Mesenchymal stem cell (in vitro differentiated cells and primary cell): Measurements from ENCODE around the gene STAC.

ENCODE experiments used
- DNase-seq: peaks from one replicate; pipeline ENCODE4 v3.0.0-alpha.2; 2013
- H2AFZ ChIP-seq: one replicate; pipeline ENCODE4 v1.6.1; 2013; ENCODE audit warnings: low read depth, mild to moderate bottlenecking, control low read depth, inconsistent platforms, low read length, moderate library complexity
- H2AK5ac ChIP-seq: 2 replicates; pipeline ENCODE4 v1.6.1; 2013; ENCODE audit warnings: low read length, moderate library complexity, mild to moderate bottlenecking, inconsistent platforms; ENCODE audit not compliant: severe bottlenecking
- H2BK120ac ChIP-seq: one replicate; pipeline ENCODE4 v1.6.1; 2013; ENCODE audit warnings: low read depth, mild to moderate bottlenecking, inconsistent platforms, low read length, moderate library complexity
- H2BK12ac ChIP-seq, 2 experiments: one replicate each; pipeline ENCODE4 v1.6.1; 2013; ENCODE audit warnings: inconsistent platforms in 2 of 2, low read length in 2 of 2, mild to moderate bottlenecking in 2 of 2, moderate library complexity in 2 of 2, control low read depth in 1 of 2
- H2BK15ac ChIP-seq: one replicate; pipeline ENCODE4 v1.6.1; 2013; ENCODE audit warnings: mild to moderate bottlenecking, low read depth, inconsistent platforms; ENCODE audit not compliant: poor library complexity, severe bottlenecking
- H2BK5ac ChIP-seq: 2 replicates; pipeline ENCODE4 v1.6.1; 2013; ENCODE audit warnings: low read depth, mild to moderate bottlenecking, low read length, control low read depth, inconsistent platforms; ENCODE audit not compliant: poor library complexity, severe bottlenecking
- H3K14ac ChIP-seq, 2 experiments: one replicate each; pipeline ENCODE4 v1.6.1; 2013; ENCODE audit warnings: inconsistent platforms in 2 of 2, low read length in 2 of 2, control low read depth in 1 of 2, mild to moderate bottlenecking in 1 of 2, moderate library complexity in 1 of 2
- H3K18ac ChIP-seq, 2 experiments: one replicate each; pipeline ENCODE4 v1.6.1; 2013; ENCODE audit warnings: inconsistent platforms in 2 of 2, low read length in 2 of 2, control low read depth in 1 of 2, low read depth in 1 of 2, mild to moderate bottlenecking in 1 of 2
- H3K23ac ChIP-seq, 2 experiments: one replicate each; pipeline ENCODE4 v1.6.1; 2013; ENCODE audit warnings: inconsistent platforms in 2 of 2, low read length in 2 of 2, mild to moderate bottlenecking in 2 of 2, moderate library complexity in 2 of 2, control low read depth in 1 of 2
- H3K27ac ChIP-seq: 2 replicates; pipeline ENCODE4 v1.5.1; 2013; ENCODE audit warnings: mild to moderate bottlenecking, moderate library complexity, low read length, control low read depth, inconsistent platforms; ENCODE audit not compliant: poor library complexity, severe bottlenecking
- H3K27me3 ChIP-seq, 2 experiments: 2 replicates each; pipeline versions ENCODE4 v1.6.1 to v1.7.0; 2013; ENCODE audit warnings: low read length in 2 of 2, mild to moderate bottlenecking in 2 of 2, moderate library complexity in 2 of 2, control low read depth in 1 of 2, inconsistent platforms in 1 of 2; ENCODE audit not compliant: control insufficient read depth in 1 of 2, insufficient read depth in 1 of 2
- H3K36me3 ChIP-seq, 2 experiments: 2 replicates each; pipeline versions ENCODE4 v1.6.1 to v1.7.0; 2013; ENCODE audit warnings: low read length in 2 of 2, control low read depth in 1 of 2, inconsistent platforms in 1 of 2, low read depth in 1 of 2, mild to moderate bottlenecking in 1 of 2; ENCODE audit not compliant: insufficient read depth in 2 of 2, control insufficient read depth in 1 of 2
- H3K4ac ChIP-seq, 2 experiments: one replicate each; pipeline ENCODE4 v1.6.1; 2013; ENCODE audit warnings: inconsistent platforms in 2 of 2, low read length in 2 of 2, mild to moderate bottlenecking in 2 of 2, moderate library complexity in 2 of 2, control low read depth in 1 of 2, low read depth in 1 of 2
- H3K4me1 ChIP-seq: 2 replicates; pipeline ENCODE4 v1.6.1; 2013; ENCODE audit warnings: low read depth, low read length, control low read depth; ENCODE audit not compliant: control insufficient read depth, insufficient read depth
- H3K4me2 ChIP-seq: 2 replicates; pipeline ENCODE4 v1.6.1; 2013; ENCODE audit warnings: low read length, mild to moderate bottlenecking, inconsistent platforms; ENCODE audit not compliant: poor library complexity, severe bottlenecking
- H3K4me3 ChIP-seq, 2 experiments: 2 replicates each; pipeline versions ENCODE4 v1.5.1 to v1.7.0; 2013; ENCODE audit warnings: low read length in 2 of 2, mild to moderate bottlenecking in 2 of 2, control low read depth in 1 of 2, low read depth in 1 of 2; ENCODE audit not compliant: insufficient read depth in 1 of 2
- H3K79me1 ChIP-seq: replicated peaks from 2 replicates; pipeline ENCODE4 v1.6.1; 2013; ENCODE audit warnings: mild to moderate bottlenecking, control low read depth, low read length, inconsistent platforms; ENCODE audit not compliant: poor library complexity, severe bottlenecking
- H3K9ac ChIP-seq: 2 replicates; pipeline ENCODE4 v1.7.0; 2013; ENCODE audit warnings: mild to moderate bottlenecking, low read length, moderate library complexity
- H3K9me3 ChIP-seq: 2 replicates; pipeline ENCODE4 v1.7.0; 2013; ENCODE audit warnings: mild to moderate bottlenecking, low read length; ENCODE audit not compliant: control insufficient read depth
- H4K8ac ChIP-seq: one replicate; pipeline ENCODE4 v1.6.1; 2013; ENCODE audit warnings: inconsistent platforms, mild to moderate bottlenecking, low read length, moderate library complexity
- H4K91ac ChIP-seq: one replicate; pipeline ENCODE4 v1.6.1; 2013; ENCODE audit warnings: mild to moderate bottlenecking, low read length, inconsistent platforms
- WGBS: methylation state at CpG from one replicate; pipeline ENCODE4 v1.1.7; 2013; ENCODE audit warnings: mixed read lengths; 5-methylcytosine and 5-hydroxymethylcytosine counted together

STAC gene

DNA sequence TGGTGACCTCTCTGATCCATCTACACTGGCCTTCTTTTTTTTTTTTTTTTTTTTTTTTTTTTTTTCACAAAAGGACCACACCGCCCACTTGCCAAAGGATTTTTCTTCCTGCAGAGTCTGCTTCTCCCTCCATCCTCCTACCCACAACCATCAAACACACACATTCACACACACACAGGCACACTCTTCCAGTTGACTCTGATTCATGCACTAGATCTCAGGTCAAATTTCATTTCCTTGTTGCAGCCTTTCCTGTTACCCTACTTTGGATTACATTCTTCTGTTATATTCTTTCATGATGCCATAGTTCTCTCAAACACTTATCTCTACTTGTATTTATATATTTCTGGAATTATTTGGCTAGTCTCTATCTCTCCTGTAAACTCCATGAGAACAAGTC lies 133.9 kb downstream of the STAC start:
- Histone ChIP-seq H2BK120ac (no peak overlapping the region), H2BK5ac (no peak overlapping the region), H4K8ac (no peak overlapping the region), H3K14ac (no peak overlapping the region), H3K79me1 (no peaks in the 10 kb centered on the region), H3K9me3 (no peaks in the 10 kb centered on the region), H2BK15ac (no peak overlapping the region), H3K4ac (no peak overlapping the region), H3K4me2 (no peak overlapping the region), H3K9ac (no peak overlapping the region), H3K4me1 (no peaks in the 10 kb centered on the region), H3K27ac (no peak overlapping the region), H3K27me3 (no peaks in the 10 kb centered on the region), H3K18ac (no peak overlapping the region), H2AK5ac (no peak overlapping the region), H3K4me3 (no peak overlapping the region), H2AFZ (no peak overlapping the region), H4K91ac (no peak overlapping the region), H3K23ac (no peak overlapping the region), H3K36me3 (no peaks in the 10 kb centered on the region), H2BK12ac (no peak overlapping the region)
- no peak for DNase-seq
- WGBS, result 94% methylated on average over 1 of the region's 1 CpG

DNA sequence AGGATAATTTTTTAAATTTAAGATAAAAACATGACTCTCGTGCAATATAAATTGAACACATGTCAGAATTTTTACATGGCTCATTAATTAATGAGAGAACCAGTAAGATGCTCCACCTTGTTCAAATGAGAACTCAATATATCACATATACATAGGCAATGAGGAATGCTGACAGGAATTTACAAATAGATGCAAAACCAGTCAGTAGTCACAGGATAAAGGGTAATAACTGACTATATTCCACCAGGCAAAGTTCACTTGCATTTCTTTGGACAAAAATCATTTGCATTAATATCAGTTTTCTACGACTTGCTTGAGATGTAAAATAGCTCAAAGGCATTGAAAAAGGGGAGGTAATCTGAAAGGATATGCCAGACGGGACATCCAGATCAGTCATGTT lies 139.4 kb downstream of the STAC start:
- no peak overlapping the region for H3K4me3 ChIP-seq
- H3K36me3 ChIP-seq, result no peaks in the 10 kb centered on the region
- no peak overlapping the region for H3K4me2 ChIP-seq
- H3K4me1 ChIP-seq, result no peaks in the 10 kb centered on the region
- no peak overlapping the region for H2AFZ ChIP-seq
- no peaks in the 10 kb centered on the region for H3K79me1 ChIP-seq
- H4K91ac ChIP-seq, result no peak overlapping the region
- H3K4ac ChIP-seq, result no peak overlapping the region
- no peak overlapping the region for H3K9ac ChIP-seq
- no peaks in the 10 kb centered on the region for H3K27me3 ChIP-seq
- no peak overlapping the region for H2BK5ac ChIP-seq
- H2BK12ac ChIP-seq, result no peak overlapping the region
- no peak overlapping the region for H3K23ac ChIP-seq
- no peak overlapping the region for H4K8ac ChIP-seq
- no peak overlapping the region for H3K14ac ChIP-seq
- no CpG with 5 or more reads among the region's 3 CpGs for WGBS
- no peak overlapping the region for H3K27ac ChIP-seq
- no peak overlapping the region for H3K18ac ChIP-seq
- H3K9me3 ChIP-seq, result no peaks in the 10 kb centered on the region
- DNase-seq, result no peak
- no peak overlapping the region for H2BK120ac ChIP-seq
- no peak overlapping the region for H2BK15ac ChIP-seq
- H2AK5ac ChIP-seq, result no peak overlapping the region

DNA sequence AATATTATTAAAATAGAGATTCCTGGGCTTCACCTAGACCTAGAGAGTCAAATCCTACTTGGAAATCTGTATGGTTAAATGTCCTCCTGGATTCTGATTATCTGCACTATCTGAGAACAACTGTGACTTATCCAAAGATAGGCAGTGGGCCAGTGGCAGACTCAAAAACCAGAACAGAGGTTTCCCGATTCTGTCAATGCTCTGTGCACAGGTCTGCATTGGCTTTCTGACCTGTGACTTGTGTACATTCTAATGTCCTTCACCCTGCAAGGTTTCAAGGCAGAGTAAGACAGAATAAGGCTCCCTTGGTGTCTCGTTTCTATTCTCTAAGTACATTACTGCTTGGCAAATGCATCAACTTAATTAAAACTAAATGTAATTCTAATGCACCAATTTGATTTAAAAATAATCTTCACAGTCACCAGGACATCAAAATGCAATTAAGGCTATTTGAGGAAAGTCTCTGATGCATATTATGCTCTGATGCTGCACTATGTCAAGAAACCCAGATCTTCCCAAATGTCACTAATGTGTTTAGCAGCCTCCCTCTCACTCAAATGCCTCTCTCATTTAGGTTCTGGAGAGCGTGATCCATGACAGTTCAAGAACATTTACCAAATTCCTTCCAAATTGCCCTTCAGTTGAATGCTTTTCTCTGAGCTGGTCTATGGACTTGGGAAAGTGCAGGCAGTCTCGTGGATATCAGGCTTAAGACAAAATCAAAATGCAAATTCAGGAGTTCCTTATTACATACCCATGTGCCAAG lies 140.1 kb downstream of the STAC start:
- Histone ChIP-seq H3K23ac (no peak overlapping the region), H2BK5ac (no peak overlapping the region)
- no peak for DNase-seq

DNA sequence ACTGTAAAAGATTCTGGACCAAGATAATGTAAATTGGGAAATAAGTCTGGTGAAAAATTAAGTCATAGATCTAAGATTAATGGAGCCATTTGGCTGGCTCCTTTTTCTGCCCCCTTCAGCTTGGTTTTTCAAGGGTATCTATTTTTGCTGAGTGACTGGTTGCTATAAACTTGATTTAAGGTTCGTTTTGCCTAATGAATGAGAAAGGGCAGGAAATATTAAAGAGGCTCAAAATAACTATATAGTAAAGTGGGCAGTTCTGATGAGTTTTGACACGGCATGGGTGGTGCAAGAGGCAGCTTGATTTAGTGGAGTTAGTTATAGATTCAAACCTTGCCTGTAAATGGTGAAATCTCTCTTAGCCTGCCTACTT lies 140.7 kb downstream of the STAC start:
- H3K27ac ChIP-seq, result no peak overlapping the region
- no peak overlapping the region for H2AK5ac ChIP-seq
- no peaks in the 10 kb centered on the region for H3K79me1 ChIP-seq
- no peak overlapping the region for H3K4me3 ChIP-seq
- no peak for DNase-seq
- H4K8ac ChIP-seq, result no peak overlapping the region
- no peak overlapping the region for H2BK120ac ChIP-seq
- H3K27me3 ChIP-seq, result no peaks in the 10 kb centered on the region
- H3K9ac ChIP-seq, result no peak overlapping the region
- H4K91ac ChIP-seq, result no peak overlapping the region
- no peak overlapping the region for H3K4ac ChIP-seq
- H3K9me3 ChIP-seq, result no peaks in the 10 kb centered on the region
- no peak overlapping the region for H2BK15ac ChIP-seq
- H2AFZ ChIP-seq, result no peak overlapping the region
- no peak overlapping the region for H3K23ac ChIP-seq
- no peak overlapping the region for H2BK5ac ChIP-seq
- H2BK12ac ChIP-seq, result no peak overlapping the region
- H3K4me1 ChIP-seq, result peaks cover 1% of the 10 kb centered on the region
- H3K18ac ChIP-seq, result no peak overlapping the region
- 68% methylated on average over 2 of the region's 2 CpGs for WGBS
- no peak overlapping the region for H3K14ac ChIP-seq
- H3K4me2 ChIP-seq, result no peak overlapping the region
- H3K36me3 ChIP-seq, result no peaks in the 10 kb centered on the region

More for the DNA sequence above, 140.1 kb downstream of the STAC start:
- 40% methylated on average over 3 of the region's 4 CpGs for WGBS
- Histone ChIP-seq H2BK15ac (no peak overlapping the region), H3K9me3 (no peaks in the 10 kb centered on the region), H2AFZ (no peak overlapping the region), H2BK120ac (no peak overlapping the region), H3K4ac (no peak overlapping the region), H3K14ac (no peak overlapping the region), H3K4me2 (no peak overlapping the region), H2AK5ac (no peak overlapping the region), H2BK12ac (no peak overlapping the region), H3K27ac (no peak overlapping the region), H3K4me3 (no peak overlapping the region), H3K4me1 (no peaks in the 10 kb centered on the region), H4K8ac (no peak overlapping the region), H4K91ac (no peak overlapping the region), H3K36me3 (no peaks in the 10 kb centered on the region), H3K79me1 (no peaks in the 10 kb centered on the region), H3K9ac (no peak overlapping the region), H3K27me3 (no peaks in the 10 kb centered on the region), H3K18ac (no peak overlapping the region)
